Measurements from ENCODE around the gene PITX2. TPM values are rescaled to one million over a fixed set of nuclear protein-coding genes. Genes with fewer than 3 reads are reported as not detected.

The PITX2 gene
- total RNA-seq, 1 experiment from 2014 or later, result 8.5 TPM

GRCh38 chr4:110616238-110617074, 6.4 kb downstream of the PITX2 start:
- Histone ChIP-seq H2BK5ac (ENCODE audit: insufficient read length, low read length) (no peak overlapping the region), H3K23me2 (ENCODE audit: insufficient read length, low read depth, low read length, poor library complexity, severe bottlenecking) (peaks cover 36% of the 10 kb centered on the region), H3K4ac (ENCODE audit: low read depth, low read length) (no peak overlapping the region), H3T11ph (ENCODE audit: low read length) (no peak overlapping the region), H2BK120ac (ENCODE audit: low read depth, low read length, poor library complexity, severe bottlenecking) (no peak overlapping the region), H4K8ac (replicated peaks; ENCODE audit: insufficient read length, low read depth, low read length) (no peak overlapping the region), H3K18ac (ENCODE audit: insufficient read length, low read depth, low read length) (no peak overlapping the region), H2AFZ (ENCODE audit: low read length) (no peak overlapping the region), H2BK12ac (ENCODE audit: insufficient read length, low read depth, low read length) (no peak overlapping the region), H2BK15ac (ENCODE audit: low read depth, low read length) (no peak overlapping the region), H4K91ac (ENCODE audit: insufficient read length, low read depth, low read length) (no peak overlapping the region), H4K20me1 (ENCODE audit: control insufficient read depth, insufficient read depth, insufficient read length) (no peaks in the 10 kb centered on the region), H3K9ac (ENCODE audit: extremely low read depth, insufficient read length, low read length) (no peak overlapping the region), H3K27ac (ENCODE audit: insufficient read length, low read depth, low read length) (no peak overlapping the region), H3K4me1 (ENCODE audit: insufficient read depth, low read length) (peaks cover 2% of the 10 kb centered on the region; the same call in 1 of the 2 replicates), H2BK20ac (ENCODE audit: low read depth, low read length, poor library complexity, severe bottlenecking) (no peak overlapping the region), H3K14ac (ENCODE audit: insufficient read depth, low read length) (no peak overlapping the region), H3K56ac (ENCODE audit: insufficient read length, low read depth, low read length) (no peak overlapping the region), H4K5ac (ENCODE audit: insufficient read length, low read depth, low read length) (no peak overlapping the region), H3K79me2 (ENCODE audit: insufficient read depth, low read length) (no peaks in the 10 kb centered on the region), H3K9me3 (ENCODE audit: control insufficient read depth, low read depth, low read length) (no peaks in the 10 kb centered on the region), H3K79me1 (ENCODE audit: insufficient read depth, low read depth, low read length, poor library complexity, severe bottlenecking) (no peaks in the 10 kb centered on the region), H3K23ac (ENCODE audit: insufficient read length, low read depth, low read length) (no peak overlapping the region), H2AK5ac (ENCODE audit: insufficient read length, low read length) (no peak overlapping the region), H3K4me2 (ENCODE audit: insufficient read depth, insufficient read length, low read length) (peak overlapping the region; percentile 82), H3K27me3 (ENCODE audit: insufficient read depth, low read length) (peaks cover 84% of the 10 kb centered on the region)
- Mint-ChIP-seq H3K36me3 (ENCODE audit: insufficient read depth in 1 of 3, low read depth in 3 of 3) (no peaks in the 10 kb centered on the region; a peak in 1 of 7 replicates), H3K4me1 (peaks cover 68 to 83% of the 10 kb centered on the region in 2 experiments), H3K27me3 (ENCODE audit: low read depth) (peaks cover 95% of the 10 kb centered on the region), H3K9me3 (peaks cover 0 to 9% of the 10 kb centered on the region in 2 experiments; a peak in 2 of 5 replicates), H3K27ac (peak overlapping the region; percentile 6 to 65 (median 24); a peak in 4 of 7 replicates), H3K4me3 (peak overlapping the region; percentile 87 to 90)
- TF ChIP-seq, protein P1, sequence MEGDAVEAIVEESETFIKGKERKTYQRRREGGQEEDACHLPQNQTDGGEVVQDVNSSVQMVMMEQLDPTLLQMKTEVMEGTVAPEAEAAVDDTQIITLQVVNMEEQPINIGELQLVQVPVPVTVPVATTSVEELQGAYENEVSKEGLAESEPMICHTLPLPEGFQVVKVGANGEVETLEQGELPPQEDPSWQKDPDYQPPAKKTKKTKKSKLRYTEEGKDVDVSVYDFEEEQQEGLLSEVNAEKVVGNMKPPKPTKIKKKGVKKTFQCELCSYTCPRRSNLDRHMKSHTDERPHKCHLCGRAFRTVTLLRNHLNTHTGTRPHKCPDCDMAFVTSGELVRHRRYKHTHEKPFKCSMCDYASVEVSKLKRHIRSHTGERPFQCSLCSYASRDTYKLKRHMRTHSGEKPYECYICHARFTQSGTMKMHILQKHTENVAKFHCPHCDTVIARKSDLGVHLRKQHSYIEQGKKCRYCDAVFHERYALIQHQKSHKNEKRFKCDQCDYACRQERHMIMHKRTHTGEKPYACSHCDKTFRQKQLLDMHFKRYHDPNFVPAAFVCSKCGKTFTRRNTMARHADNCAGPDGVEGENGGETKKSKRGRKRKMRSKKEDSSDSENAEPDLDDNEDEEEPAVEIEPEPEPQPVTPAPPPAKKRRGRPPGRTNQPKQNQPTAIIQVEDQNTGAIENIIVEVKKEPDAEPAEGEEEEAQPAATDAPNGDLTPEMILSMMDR (conservative IDR thresholded peaks at IDR 0.05), result no peak
- no CpG with 5 or more reads among the region's 17 CpGs for WGBS (ENCODE audit: extremely low coverage, insufficient read length, low lambda C conversion rate)
- DNase-seq, result no peak

Data from H9 (cell line).